ENCODE data around the gene UNC45B. TPM values are rescaled to one million over a fixed set of nuclear protein-coding genes. Genes with fewer than 3 reads are reported as not detected.

Gene UNC45B
- total RNA-seq, 2 experiments from 2014 or later, result 0.11 to 0.20 TPM

GRCh38 chr17:35129973-35130351 lies 17.7 kb upstream of the UNC45B start:
- Histone ChIP-seq H3K9me3 (ENCODE audit: control insufficient read depth in 1 of 2, insufficient read depth in 1 of 2, low read length in 2 of 2) (no peaks in the 10 kb centered on the region), H3K27me3 (ENCODE audit: control insufficient read depth in 1 of 2, insufficient read depth in 2 of 2, low read length in 2 of 2) (no peaks in the 10 kb centered on the region), H3K36me3 (ENCODE audit: insufficient read depth, low read length) (peaks cover 41% of the 10 kb centered on the region), H3K4me3 (ENCODE audit: low read length) (no peak overlapping the region), H3K4me1 (ENCODE audit: insufficient read depth, low read length) (no peaks in the 10 kb centered on the region), H3K27ac (ENCODE audit: low read depth in 1 of 2, low read length in 2 of 2) (no peak overlapping the region)
- Mint-ChIP-seq H3K27me3 (no peaks in the 10 kb centered on the region), H3K4me1 (ENCODE audit: low read depth) (no peaks in the 10 kb centered on the region), H3K27ac (no peak overlapping the region), H3K9me3 (no peaks in the 10 kb centered on the region), H3K4me3 (no peak overlapping the region), H3K36me3 (ENCODE audit: low read depth) (peaks cover 44% of the 10 kb centered on the region)
- intact Hi-C loops (cut with DNase I, micrococcal nuclease), result no loop called here
- ChIA-PET POLR2A (no interaction called here), CTCF (interaction anchor here (1.4 kb wide), 1 partner anchor 634 kb away, joined by 4 read pairs; no protein-coding TSS in a partner anchor)
- ATAC-seq (ENCODE audit: poor library complexity), result no peak
- no peak for TF ChIP-seq CTCF (IDR thresholded peaks at IDR 0.05)
- DNase-seq, result no peak

- Mint-ChIP-seq H3K4me3 (no peak overlapping the region), H3K27ac (no peak overlapping the region), H3K36me3 (ENCODE audit: low read depth) (peaks cover 49% of the 10 kb centered on the region), H3K27me3 (no peaks in the 10 kb centered on the region), H3K4me1 (ENCODE audit: low read depth) (no peaks in the 10 kb centered on the region), H3K9me3 (no peaks in the 10 kb centered on the region)
- Histone ChIP-seq H3K9me3 (ENCODE audit: control insufficient read depth in 1 of 2, insufficient read depth in 1 of 2, low read length in 2 of 2) (no peaks in the 10 kb centered on the region), H3K27ac (ENCODE audit: low read depth in 1 of 2, low read length in 2 of 2) (no peak overlapping the region), H3K4me3 (ENCODE audit: low read length) (no peak overlapping the region), H3K27me3 (ENCODE audit: control insufficient read depth in 1 of 2, insufficient read depth in 2 of 2, low read length in 2 of 2) (no peaks in the 10 kb centered on the region), H3K4me1 (ENCODE audit: insufficient read depth, low read length) (no peaks in the 10 kb centered on the region), H3K36me3 (ENCODE audit: insufficient read depth, low read length) (peaks cover 45% of the 10 kb centered on the region)
- ChIA-PET CTCF (interaction anchor here (1.4 kb wide), 1 partner anchor 634 kb away, joined by 4 read pairs; no protein-coding TSS in a partner anchor), POLR2A (interaction anchor here (1.1 kb wide), 1 partner anchor 448 kb away, joined by 3 read pairs; the partner anchor contains the start of gene PEX12)
- intact Hi-C loops (cut with DNase I, micrococcal nuclease), result no loop called here
- DNase-seq (no peak), ATAC-seq (ENCODE audit: poor library complexity) (no peak)
- TF ChIP-seq CTCF (IDR thresholded peaks at IDR 0.05), result no peak
Measured at GRCh38 chr17:35130392-35130791, 17.2 kb upstream of the UNC45B start.

- no peak overlapping the region for H3K27ac Mint-ChIP-seq
- POLR2A ChIA-PET, result no interaction called here
Measured at GRCh38 chr17:35132099-35132498, 15.5 kb upstream of the UNC45B start.

More at GRCh38 chr17:35132099-35132498, 15.5 kb upstream of the UNC45B start:
- Histone ChIP-seq H3K4me3 (ENCODE audit: low read length) (no peak overlapping the region), H3K27ac (ENCODE audit: low read depth in 1 of 2, low read length in 2 of 2) (no peak overlapping the region), H3K9me3 (ENCODE audit: control insufficient read depth in 1 of 2, insufficient read depth in 1 of 2, low read length in 2 of 2) (no peaks in the 10 kb centered on the region), H3K36me3 (ENCODE audit: insufficient read depth, low read length) (peaks cover 62% of the 10 kb centered on the region), H3K4me1 (ENCODE audit: insufficient read depth, low read length) (no peaks in the 10 kb centered on the region), H3K27me3 (ENCODE audit: control insufficient read depth in 1 of 2, insufficient read depth in 2 of 2, low read length in 2 of 2) (no peaks in the 10 kb centered on the region)
- intact Hi-C loops (cut with DNase I, micrococcal nuclease), result no loop called here
- peaks cover 66% of the 10 kb centered on the region for H3K36me3 Mint-ChIP-seq (ENCODE audit: low read depth)
- no peak for TF ChIP-seq CTCF (IDR thresholded peaks at IDR 0.05)
- H3K4me1 Mint-ChIP-seq (ENCODE audit: low read depth), result no peaks in the 10 kb centered on the region
- CTCF ChIA-PET, result no interaction called here
- H3K4me3 Mint-ChIP-seq, result no peak overlapping the region
- DNase-seq (no peak), ATAC-seq (ENCODE audit: poor library complexity) (no peak)
- no peaks in the 10 kb centered on the region for H3K27me3 Mint-ChIP-seq
- no peaks in the 10 kb centered on the region for H3K9me3 Mint-ChIP-seq
